NOMO-1 treated with dmso at 0.1 percent for 144 hours (cell line): ENCODE measurements around the gene ABCG1.

Experiments
- DNase-seq: peaks from one replicate; lab custom pipeline; 2025; ENCODE audit not compliant: unreplicated experiment; lab: John Stamatoyannopoulos, UW

The ABCG1 gene

GRCh38 chr21:42343963-42344510, 125.1 kb downstream of the ABCG1 start:
- no peak for DNase-seq

DNA sequence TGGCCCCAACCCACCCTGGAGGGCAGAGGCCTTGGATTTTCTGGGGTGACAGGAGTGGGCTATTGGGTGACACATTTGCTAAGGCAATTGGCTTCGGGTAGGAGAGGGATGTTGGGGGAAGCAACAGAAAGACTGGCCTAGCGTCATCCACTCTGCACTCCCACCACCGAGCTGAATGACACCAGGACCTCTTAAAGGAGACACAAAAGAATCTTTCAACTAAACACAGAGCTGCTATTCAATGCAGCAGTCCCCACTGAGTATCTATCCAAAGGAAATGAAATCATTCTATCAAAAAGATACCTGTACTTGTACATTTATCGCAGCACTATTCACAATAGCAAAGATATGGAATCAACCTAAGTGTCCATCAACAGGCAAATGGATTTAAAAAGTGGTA, 125.7 kb downstream of the ABCG1 start:
- DNase-seq: no peak

- no peak for DNase-seq
These were observed 127.5 kb downstream of the ABCG1 start for GRCh38 chr21:42346441-42346840.
